Retina (tissue), 1 donor: ENCODE results near the gene TNS3.

ENCODE experiments used
- DNase-seq: peaks from one replicate; pipeline ENCODE4 v3.0.0-alpha.2; 2016

Gene TNS3

DNA sequence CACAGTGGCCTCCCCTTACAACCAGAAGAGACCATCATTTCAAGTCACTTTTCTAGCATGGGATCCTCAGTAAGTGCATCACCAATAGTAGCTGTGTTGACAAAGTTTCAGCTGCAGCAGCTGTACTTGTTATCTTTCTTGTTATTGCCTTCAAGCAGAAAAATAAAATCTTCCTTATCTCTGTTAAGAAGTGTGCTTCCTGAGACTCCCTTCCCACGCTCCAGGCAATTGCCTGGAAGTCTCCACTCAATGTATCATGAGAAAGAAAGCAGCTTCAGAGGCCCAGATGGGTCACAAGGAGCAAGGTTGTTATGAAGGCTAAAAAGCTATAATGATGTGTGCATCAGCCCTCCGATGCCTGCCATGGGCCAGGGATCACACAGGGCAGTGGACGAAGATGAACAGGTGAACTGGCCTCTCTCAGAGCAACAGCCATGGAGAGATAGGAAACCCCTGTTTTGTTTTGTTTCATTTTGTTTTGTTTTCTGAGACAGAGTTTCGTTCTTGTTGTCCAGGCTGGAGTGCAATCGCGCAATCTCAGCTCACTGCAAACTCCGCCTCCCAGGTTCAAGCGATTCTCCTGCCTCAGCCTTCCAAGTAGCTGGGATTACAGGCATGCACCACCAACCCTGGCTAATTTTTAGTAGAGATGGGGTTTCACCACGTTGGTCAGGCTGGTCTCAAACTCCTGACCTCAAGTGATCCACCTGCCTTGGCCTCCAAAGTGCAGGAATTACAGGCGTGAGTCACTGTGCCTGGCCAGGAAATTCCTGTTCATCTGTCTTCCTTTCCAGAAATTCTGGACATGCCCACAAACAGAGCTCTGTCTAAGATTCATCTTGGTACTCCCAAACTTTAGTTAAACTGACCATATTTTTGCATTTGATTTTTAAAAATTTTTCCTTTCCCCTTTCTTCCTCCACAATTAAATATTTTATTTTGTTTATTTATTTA, 340.5 kb downstream of the TNS3 start:
- DNase-seq: no peak

DNA sequence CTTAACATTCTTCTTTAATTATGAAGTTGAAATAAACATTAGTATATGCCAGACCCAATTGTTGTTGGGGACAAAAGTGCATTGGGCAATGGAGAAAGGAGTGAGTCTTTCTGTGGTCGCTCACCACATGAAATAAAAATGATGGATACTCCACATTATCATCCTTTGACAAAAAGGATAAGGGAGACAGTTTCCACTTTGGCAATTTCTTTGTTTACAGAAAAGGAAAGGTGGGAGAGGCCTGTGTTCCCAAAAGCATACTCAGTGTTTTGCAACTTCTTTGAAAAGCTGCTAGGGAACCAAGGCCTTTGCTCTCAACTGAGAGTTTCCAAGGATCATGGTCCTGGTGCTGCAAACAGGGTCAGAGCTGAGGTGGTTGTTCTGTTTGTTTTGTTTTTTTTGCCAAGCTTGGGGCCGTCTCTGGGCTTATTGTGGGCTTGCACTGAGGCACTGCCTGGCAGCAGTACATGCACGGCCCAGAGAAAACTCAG, 341.9 kb downstream of the TNS3 start:
- no peak for DNase-seq

DNA sequence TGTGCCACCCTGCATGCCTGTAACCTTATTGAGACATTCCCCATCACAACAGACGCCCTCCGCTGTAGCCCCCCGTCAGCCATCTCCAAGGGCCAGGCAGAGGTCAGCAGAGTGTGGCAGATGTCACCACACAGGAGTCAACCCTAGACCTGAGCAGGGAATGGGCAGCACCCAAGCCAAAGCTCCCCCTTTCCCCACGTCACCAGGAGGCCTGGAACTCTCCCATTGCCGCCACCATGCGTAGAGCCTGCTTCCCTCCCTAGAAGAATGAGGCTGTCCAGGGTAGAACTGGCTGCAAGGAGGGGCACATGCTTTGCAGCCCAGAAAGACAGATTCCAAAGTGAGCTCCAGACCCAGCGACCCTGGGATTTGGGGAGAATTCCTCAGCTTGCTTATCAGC, 342.9 kb downstream of the TNS3 start:
- no peak for DNase-seq

DNA sequence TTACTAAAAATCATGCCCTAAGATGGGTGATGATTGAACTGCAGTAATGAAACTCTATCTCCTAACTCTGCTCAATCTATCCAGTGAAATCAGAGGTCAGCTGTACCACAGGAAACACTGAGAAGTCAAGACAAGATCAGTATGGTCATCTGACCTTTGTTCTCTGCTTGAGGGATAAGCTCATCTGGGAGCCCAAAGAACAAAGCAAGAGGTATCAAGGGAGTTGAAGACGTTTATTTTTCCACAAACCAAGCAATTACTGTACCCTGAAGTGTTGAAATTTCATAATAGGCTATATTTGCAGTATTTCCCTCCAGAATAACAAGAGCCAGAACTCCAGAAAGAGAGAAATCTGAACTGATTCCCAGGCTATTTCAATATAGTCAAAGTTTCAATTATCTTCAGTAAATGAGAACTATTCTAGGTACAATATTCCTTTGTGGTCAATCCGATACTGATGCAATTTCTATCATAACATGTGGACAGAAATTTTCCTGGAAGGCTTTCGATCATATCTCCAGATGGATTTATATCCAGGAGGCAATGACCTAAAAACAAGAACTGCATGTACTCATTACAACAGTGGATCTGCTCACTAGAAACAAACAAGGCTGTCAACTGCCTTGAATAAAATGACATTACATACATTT, 345.3 kb downstream of the TNS3 start:
- no peak for DNase-seq

DNA sequence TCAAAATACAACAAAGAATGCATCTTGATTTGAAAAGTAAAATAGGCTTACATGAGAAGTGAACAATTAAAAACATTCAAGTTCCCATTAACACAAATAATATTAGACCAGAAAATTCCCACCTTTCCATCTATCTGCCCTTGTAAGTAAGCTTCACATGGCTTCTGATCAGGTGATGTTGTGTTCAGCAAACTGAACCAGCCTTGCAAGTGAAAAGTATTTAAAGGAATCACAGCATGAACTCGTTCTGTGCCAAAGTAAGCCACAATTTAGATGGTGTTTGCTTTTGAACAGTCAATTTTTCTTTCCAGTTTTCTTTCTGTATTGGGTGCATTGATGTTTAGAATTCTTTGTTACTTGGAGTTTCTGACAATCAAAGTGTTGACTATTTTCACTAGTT, 347.9 kb downstream of the TNS3 start:
- no peak for DNase-seq

DNA sequence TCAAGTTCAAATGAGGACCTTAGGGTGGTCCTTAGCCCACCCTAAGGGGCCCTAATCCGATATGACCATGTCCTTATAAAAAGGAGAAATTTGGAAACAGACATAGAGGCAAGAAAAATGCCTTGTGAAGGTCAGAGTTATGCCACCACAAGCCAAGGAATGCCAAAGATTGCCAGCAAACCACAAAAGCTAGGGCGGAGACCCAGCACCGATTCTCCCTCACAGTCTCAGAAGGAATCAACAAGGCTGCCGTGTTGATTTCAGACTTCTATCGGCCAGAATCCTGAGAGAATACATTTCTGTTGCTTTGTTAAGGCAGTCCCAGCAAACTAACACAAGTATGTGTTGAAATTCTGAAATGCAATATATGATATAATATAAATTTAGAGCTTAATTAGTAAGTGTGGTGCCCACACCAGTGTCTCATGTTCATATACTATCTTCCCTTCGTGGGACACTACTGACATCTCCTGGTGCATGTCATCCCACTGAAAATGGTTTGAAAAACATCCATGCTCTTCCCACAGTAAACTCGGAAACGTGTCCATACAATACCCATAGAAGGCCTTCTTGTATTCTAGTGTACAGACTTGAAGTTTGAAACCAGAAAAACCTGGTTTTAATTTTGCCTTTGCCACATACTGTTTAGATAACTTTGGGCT, 349.0 kb downstream of the TNS3 start:
- no peak for DNase-seq

DNA sequence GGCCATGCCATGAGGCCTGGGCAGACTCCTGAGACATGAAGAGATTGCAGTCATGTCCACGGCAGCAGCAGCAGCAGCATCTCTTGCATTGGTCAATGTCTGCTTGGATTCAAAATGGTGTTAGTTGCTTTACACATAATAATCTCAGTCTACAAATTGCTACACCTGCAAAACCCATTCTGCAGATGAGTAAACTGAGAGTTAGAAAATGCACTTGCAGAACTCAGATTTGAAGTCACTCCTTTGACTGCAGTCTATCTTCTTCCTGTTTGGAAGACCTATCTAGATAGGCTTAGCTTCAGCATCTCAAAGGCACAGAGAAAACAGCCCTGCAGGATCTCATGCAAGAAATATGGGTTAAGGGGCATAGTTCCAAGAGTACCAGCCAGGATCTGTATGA, 350.3 kb downstream of the TNS3 start:
- DNase-seq: no peak

DNA sequence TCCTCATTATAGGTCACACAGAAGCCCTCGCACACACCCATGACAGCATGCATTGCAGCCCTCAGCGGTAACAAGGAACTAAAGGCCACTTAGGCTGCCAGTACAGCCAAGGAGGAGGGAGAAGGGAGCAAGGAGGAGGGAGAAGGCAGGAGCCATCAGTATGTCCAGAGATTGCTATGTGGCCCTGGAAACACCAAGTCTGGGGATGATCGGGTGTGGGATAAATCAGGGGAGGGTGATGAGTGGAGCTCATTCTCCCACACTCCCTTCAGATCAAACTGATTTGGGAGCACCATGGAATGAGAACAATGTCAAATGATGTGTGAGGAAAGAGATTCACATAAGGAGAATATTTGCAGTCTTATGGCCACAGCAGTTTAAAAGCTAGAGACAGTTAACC, 350.9 kb downstream of the TNS3 start:
- DNase-seq: peak; percentile 22

DNA sequence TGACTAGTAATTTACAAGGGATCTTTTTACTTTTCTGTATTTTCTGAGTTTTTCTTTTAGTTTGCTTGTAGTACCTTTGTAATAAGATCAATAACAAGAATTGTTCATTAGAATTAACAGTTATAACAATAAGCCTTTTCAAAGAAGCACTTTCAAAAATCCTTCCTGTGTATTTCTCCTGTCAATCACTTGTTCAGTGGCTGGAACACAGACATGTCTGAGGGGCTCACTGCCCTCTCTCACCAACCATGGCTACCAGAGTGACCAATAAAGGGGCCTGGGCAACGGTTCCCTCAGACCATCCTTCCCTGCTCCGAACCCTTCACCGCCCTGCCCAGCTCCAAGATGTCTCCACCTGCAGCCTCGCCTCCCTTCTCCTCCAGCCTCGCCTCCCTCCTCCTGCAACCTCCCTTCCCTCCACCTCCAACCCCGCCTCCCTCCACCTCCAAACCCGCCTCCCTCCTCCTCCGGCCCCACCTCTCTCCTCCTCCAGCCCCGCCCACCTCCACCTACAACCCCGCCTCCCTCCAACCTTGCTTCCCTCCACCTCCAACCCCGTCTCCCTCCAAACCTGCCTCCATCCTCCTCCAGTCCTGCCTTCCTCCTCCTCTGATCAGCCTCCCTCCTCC, 353.4 kb downstream of the TNS3 start:
- no peak for DNase-seq

DNA sequence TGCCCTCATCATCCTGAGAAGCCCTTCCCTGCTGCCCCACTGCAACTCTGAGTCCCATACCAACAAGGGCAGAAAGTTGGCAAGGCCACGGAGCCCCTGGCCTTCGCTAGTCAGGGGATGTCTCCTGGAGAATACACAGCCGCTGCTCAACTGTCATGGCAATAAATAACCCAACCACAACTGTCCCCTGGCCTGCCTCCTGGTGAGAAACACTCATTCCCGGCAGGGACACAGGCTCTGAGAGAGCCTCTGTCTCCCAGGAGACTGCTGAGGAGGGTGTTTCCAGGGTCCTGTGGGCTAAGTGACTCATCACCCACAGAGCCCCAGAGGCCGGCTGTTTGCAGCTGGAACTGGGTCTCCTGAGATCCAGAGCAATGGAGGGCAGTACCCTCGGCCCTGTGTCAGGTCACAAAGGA, 354.1 kb downstream of the TNS3 start:
- no peak for DNase-seq

DNA sequence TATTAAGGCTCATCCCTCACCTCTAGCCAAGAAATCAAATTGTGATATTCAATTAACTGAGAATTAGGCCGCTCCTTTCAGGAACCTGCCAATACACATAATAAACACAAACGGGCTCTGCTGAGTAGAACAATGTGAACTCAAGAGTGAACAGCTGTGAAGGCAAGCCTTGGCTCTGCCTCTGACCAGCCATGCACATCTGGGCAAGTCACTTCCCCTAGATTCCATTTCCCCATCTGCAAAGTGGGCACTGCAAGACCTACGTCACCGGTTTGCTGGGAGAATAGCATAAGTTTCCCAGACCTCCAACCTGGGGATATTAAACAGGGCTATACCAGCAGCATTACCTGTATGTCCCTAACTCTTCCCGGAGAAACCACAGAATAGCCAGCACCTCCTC, 355.2 kb downstream of the TNS3 start:
- DNase-seq: no peak

DNA sequence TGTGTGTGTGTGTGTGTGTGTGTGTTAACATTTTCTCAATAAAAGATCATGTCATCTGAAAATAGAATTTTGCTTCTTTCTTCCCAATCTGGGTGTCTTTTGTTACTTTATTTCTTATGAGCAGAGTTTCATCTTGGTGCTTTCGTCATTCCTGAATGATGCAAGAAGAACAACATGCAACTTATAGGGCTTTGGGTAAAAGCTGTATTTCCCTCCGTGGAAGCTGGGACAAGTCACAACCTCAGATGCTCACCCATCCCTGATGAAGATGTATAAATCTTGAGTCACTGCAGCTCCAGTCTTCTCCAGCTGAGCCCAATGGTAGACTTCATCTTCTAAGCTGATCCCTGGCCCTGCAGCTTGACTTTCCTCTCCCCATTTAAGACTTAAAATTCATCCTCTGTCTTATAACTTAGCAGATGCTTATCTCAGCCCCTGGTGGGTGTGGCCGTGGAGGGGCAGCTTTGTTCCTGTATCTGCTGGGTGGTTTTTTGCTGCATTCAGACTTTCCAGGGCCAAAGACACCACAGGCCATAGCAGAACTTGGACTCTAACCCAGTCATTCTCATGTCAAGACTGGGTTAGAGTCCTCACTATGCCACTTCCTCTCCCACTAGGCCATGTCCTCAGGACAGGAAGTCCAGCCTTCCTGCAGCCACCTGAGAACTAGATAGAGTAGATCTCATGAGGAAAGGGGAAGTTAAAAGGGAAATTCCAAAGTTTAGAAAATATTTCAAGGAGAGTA, 356.4 kb downstream of the TNS3 start:
- DNase-seq: no peak
